ENCODE data around the gene KAZN.

The KAZN gene

DNA sequence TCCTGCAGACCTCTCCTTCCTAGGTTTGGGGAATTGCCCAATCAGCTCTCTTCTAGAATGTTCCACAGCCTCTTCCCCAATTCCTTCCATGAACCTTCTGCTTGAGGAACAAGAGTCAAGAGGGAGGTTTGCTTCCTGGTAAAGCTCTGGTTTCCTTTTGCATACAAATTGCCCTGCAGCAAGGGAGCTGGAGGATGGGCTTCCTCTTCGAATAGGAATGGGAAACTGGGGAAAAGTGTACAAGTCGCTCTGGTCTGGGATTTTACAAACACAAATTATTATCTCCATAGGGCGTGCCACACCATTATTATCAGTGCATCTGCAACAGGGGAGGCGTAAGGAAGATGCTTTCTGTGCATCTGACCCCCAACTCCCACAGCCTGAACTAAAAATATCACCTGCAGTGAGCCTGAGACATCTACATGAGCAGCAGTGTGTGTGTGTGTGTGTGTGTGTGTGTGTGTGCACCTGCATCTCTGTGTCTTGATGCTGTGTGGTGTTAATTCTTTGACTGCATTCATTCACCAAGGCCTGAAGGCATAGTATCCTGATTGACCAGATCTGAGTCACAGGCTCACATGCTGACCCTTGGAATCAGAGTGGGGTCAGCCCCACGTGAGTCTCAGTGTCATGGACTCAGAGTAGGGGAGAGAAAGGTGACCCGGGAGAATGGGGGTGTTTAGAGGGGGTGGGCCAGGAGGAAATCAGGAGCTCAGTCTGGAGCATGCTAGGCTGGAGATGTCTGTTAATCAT, 272.9 kb downstream of the KAZN start:
- no peak for DNase-seq

- DNase-seq, result no peak
Observed at GRCh38 chr1:14872762-14873161, 274.3 kb downstream of the KAZN start.

- no peak for DNase-seq
Observed at GRCh38 chr1:14873677-14874076, 275.2 kb downstream of the KAZN start.

- DNase-seq, result no peak
Observed at GRCh38 chr1:14875524-14876509, 277.3 kb downstream of the KAZN start.

- no peak for DNase-seq
Observed at GRCh38 chr1:14876747-14877146, 278.3 kb downstream of the KAZN start.

- no peak for DNase-seq
Observed at GRCh38 chr1:14877224-14877623, 278.7 kb downstream of the KAZN start.

- no peak for DNase-seq
Observed at GRCh38 chr1:14878124-14878523, 279.6 kb downstream of the KAZN start.

DNA sequence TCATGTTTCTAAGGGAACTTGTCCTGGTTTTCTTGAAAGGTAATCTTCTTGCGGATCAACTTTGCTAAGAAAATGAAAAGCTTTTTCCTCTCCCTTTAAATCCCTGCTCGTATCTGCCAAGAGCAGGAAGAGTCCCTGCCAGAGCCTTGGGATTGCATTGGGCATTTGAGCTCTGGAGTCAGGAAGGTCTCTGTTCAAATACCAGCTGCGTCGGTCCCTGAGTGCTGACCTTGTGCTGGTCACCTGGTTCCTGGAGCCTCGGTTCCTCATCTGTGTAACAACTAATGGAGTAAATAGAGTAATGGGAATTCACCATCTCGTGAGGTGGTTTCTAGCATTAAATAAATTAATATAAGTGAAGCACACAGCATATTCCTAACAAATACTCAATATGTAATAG, 280.5 kb downstream of the KAZN start:
- no peak for DNase-seq

- DNase-seq, result no peak
Observed at GRCh38 chr1:14880456-14881316, 282.2 kb downstream of the KAZN start.

DNA sequence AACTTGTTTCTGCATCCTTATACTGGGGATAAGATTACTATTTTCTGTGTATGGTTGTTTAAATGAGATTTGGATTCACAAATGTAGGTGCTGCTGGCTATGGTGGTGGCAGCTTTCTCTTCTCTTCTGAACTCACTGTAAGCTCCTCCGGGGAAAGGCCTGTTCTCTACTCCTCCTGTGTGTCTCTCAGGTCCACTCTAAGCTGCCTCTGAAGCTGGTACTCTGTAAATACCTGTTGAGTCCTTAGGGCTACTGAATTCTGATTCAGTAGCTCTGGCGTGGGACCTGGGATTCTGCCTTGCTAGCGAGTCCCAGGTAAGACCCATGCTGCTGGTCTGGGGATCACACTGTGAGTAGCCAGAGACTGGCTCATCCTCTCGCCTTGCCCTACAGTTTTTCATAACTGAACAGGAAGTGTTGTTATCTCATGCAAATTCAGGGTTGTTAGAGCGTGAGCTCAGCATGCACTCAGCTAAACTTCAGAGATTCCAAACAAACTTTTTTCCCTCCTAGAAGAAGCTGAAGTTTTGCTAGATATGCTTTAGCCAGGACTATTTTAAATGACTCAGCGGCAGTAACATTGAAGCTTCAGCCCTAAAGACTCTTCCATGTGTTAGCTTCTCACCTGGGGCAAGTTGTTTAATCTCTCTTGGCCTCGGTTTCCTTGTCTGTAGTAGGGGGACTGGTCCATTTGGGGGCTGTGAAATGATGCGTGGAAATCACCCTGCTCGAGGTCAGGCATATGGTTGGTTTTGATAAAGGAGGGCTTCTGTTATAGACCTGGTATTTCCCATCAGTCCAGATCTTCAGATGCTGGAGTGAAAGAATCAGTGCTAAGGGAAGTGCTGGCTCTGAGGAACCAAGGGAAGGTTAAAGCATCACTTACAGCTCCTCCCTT, 283.5 kb downstream of the KAZN start:
- DNase-seq, result no peak

DNA sequence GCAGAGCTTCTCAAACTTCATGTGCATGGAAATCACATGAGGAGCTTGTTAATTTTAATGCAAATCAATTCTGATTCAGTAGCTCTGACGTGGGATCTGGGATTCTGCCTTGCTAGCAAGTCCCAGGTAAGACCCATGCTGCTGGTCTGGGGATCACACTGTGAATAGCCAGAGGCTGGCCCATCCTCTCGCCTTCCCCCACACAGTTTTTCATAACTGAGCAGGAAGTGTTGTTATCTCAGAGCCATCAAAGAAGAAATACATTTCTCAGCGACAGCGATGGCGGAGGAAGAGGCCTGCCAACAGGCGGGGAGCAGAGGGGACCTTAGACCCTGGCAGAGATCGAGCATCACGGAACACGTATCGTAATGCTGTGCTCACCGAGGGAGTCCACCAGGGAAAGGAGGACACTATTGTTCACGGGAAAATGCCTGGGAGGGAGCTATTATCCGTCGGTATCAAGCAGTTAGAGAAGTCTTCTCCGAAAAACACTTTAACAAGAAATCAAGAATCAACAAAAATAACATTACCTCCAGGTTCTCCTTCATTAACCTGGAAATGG, 286.2 kb downstream of the KAZN start:
- no peak for DNase-seq

DNA sequence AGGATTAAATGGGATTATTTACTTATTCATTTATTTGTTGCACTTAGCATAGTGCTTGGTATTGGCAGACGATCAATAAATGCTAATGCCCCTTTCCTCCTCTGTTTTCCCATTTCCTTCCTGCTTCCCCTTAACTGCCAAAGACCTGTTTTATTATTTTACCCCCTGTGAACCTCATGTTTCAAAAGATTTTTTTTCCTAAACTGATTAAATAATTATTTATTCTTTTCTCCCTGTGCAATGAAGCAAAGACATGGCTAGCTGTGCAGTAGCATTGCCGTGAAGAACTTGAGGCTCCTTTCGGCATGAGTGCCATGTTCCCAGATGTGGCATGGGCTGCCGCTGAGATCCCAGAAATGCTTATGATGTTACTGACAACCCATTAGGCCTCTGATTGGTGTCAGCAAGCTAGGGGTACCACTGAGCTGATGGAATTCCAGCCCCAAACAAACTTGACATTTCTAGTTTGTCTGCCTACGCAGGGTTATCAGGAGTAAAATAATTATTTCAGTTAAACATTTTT, 288.6 kb downstream of the KAZN start:
- no peak for DNase-seq

DNA sequence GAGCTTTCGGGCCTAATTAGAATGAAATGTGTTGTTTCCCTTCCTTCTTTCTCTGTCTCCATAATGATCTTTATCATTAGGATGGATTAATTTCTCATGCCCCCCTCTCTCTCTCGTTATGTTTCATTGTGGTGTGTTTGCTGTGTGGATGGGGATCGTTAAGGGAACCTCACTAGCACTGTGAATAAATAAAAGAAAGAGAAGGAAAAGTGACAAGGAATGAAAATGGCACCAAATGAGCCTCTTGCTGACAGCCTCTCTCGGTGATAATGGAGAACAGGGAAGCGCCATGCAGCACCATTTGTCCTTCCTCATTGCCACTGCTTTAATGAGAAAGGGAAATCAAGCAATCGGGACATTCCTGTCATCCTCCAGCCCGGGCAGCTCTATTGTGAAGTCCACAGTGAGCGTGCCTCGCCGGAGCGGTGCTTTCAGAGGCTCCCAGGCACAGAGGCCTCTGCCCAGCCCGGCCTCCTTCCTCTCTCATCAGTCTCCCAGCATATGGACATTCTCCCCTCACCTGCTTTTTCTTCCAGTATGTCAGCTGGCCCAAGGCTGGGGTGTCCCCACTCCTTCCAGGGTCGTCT, 289.4 kb downstream of the KAZN start:
- no peak for DNase-seq

- no peak for DNase-seq
Observed at GRCh38 chr1:14888374-14888773, 289.9 kb downstream of the KAZN start.

DNA sequence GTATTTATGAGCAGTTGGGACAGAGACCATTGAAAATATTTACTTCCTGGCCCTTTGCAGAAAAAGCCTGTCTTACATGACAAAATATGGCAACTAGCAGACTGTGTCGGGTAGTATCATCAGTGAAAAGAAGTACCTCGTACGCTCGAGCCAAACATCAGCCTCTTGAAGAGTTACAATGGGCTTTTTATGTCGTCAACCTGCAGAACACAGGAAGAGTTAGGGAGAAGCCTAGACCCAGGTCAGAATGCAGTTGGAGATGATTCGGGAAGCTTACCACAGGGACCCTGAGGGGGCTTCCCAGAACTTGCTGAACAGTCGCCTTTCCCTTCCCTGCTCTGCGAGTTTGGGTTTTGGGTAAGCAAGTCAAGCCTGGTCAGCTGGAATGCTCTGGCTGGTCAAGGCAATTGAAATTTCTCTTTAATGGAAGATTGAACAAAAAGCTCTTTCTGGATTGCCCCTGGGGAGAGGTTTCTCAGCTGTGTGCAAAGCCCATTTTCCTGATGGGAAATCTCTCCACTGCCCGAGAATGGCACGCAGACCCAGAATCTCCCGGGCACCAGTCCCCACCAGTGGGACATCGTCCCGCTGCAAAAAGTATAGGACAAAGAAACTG, 291.4 kb downstream of the KAZN start:
- no peak for DNase-seq

- DNase-seq, result no peak
Observed at GRCh38 chr1:14891991-14892390, 293.5 kb downstream of the KAZN start.

DNA sequence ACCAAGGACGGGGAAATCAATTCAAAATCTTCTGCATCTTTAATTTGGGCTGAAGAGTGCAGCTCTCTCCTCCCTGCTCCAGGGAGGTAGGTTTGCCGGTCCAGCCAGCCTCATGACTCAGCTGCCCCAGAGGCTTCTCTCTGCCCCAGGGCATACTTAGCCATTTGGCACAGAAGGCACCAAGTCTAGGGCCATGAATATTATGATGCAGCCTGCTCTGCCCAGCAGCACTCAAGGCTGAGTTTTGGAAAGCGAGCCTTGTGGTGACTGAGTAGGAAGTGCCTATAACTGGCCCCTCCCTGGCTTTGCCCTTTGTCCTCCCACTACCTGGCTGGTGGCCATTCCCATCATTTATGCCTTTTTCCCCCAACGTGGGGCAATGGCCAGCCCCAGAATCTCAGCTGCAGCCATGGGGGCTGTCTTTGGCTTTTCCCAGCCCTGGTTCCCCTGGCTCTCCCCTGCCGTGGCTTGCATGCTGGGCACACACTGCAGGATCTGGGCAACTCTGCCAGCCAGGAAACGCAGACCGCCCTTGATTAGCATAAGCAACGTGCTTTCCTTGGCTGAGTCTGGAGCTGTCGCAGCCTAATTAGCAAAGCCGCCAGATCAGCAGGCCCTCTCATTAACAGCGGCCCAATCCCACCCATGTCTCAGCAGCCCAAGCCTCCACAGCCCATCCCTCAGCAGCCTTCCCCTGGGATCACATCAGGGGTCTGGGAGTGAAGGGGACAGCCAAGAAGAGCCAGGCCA, 296.5 kb downstream of the KAZN start:
- no peak for DNase-seq

DNA sequence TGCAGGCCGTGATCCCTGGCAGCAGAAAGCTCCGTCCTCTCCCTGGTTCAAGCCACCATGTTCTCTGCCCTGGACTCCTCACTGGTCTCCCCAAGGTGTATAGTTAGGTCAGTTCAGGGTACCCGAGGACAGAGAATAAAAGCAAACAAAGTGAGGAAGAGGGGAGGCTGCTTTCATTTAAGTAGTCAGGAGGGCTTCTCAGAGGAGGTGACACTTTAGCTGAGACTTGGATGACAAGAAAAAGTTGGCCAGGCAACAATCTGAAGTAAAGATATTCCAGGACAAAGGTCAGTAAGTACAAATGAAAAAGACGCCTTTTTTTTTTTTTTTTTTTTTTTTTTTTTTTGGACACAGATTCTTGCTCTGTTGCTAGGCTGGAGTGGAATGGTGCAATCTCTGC, 297.2 kb downstream of the KAZN start:
- no peak for DNase-seq

DNA sequence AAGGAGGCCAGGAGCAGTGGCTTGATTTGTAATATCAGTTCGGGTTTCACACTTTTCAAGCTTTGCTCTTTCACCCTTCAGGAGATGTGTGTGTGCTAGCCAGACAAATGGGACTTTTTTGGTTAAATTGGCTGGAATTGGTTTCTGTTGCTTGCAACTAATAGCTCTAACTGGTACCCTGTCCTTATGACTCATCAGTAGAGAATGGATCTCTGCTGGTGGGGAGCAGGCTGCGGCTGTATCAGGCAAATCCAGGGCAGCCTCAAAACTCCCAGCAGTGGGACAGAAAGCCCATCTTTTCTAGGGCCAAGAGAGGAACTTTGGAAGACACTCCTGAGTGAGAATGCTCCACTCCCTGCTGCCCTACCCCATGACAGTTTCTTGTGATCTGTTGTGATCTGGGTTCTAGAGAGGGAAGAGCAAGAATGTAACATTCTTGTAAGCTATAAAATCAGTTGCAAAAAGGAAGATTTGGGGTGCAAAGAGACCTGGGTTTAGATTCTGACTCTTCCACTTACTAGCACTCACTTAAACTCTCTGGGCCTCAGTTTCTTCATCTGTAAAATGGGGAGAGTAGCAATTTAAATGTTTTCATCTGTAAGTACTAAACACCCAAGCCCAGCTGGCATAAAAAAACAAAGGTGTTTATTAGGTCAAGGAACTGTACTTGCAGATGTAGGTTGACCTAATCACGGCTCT, 298.0 kb downstream of the KAZN start:
- DNase-seq, result no peak

Data from DMS 273 treated with DMSO at 0.1 percent for 48 hours (cell line).